HG03159 (cell line): Measurements from ENCODE around the gene USP26.
"Not testable (repeated sequence)": the region's sequence is repeated elsewhere in the genome, so short reads cannot be mapped to it uniquely, and the experiment has no call there.

Experiments used
- ATAC-seq: cut with Tn5 transposase; IDR thresholded peaks from one replicate; pipeline ENCODE4 v1.9.1; 2021; ENCODE audit warnings: mild to moderate bottlenecking, moderate library complexity; ENCODE audit not compliant: unreplicated experiment

USP26 gene, protein sequence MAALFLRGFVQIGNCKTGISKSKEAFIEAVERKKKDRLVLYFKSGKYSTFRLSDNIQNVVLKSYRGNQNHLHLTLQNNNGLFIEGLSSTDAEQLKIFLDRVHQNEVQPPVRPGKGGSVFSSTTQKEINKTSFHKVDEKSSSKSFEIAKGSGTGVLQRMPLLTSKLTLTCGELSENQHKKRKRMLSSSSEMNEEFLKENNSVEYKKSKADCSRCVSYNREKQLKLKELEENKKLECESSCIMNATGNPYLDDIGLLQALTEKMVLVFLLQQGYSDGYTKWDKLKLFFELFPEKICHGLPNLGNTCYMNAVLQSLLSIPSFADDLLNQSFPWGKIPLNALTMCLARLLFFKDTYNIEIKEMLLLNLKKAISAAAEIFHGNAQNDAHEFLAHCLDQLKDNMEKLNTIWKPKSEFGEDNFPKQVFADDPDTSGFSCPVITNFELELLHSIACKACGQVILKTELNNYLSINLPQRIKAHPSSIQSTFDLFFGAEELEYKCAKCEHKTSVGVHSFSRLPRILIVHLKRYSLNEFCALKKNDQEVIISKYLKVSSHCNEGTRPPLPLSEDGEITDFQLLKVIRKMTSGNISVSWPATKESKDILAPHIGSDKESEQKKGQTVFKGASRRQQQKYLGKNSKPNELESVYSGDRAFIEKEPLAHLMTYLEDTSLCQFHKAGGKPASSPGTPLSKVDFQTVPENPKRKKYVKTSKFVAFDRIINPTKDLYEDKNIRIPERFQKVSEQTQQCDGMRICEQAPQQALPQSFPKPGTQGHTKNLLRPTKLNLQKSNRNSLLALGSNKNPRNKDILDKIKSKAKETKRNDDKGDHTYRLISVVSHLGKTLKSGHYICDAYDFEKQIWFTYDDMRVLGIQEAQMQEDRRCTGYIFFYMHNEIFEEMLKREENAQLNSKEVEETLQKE

DNA sequence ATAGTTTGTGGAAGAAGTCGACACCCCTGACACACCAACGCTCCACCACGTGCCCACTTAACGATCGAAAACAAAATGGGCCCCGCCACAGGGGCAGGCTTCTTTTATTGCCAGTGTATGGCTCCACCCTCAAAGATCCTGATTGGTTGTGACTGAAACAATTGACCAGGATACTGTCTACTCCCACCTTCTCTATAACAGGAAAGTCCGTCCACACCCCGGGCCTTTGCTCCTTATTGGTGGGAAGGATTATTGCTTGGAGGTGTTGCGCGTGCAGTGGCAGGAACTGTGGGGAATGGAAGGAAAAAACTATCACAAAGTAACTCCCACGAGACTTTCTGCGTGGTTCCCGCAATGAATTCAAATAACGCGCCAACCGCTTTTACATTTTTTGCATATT, at the start of gene USP26:
USP26 (minus strand) TSS at position 79 of the 400 bp plus-strand sequence. CDS start 68,889 bp downstream, outside the sequence.
- no peak for ATAC-seq

DNA sequence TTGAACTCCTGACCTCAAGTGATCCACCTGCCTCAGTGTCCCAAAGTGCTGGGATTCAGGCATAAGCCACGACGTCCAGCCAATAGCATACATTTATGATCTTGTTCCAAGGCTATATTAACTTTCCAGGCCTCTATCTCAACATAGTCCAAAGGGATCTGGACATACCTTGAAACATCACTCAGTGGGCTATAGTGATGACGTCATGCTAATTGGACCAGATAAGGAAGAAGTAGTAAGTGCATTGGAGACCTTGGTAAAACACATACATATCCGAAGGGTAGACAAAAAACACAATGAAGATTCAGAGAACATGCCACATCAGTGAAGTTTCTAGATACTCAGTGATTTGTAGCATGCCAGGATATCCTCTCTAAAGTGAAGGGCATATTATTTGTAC, 37.4 kb upstream of the USP26 start:
- ATAC-seq, result no peak

DNA sequence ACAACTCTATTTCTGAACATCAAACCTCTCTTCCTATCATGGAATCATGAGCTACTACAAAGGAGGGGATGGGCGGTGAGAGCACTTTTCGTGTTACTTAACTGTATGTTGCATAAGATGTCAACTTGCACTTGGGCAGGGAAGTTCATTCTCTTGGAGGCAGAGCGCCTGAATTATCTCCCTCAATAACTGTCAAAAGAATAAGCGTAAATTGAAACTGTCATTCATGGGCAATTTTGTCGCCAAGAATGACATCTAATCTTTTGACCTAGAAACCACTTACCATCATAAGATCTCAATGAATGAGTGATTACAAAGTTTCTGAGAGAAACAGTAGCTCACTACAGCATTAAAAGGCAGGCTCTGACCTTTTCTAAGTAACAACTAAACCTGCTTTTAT, 23.5 kb upstream of the USP26 start:
- no peak for ATAC-seq

DNA sequence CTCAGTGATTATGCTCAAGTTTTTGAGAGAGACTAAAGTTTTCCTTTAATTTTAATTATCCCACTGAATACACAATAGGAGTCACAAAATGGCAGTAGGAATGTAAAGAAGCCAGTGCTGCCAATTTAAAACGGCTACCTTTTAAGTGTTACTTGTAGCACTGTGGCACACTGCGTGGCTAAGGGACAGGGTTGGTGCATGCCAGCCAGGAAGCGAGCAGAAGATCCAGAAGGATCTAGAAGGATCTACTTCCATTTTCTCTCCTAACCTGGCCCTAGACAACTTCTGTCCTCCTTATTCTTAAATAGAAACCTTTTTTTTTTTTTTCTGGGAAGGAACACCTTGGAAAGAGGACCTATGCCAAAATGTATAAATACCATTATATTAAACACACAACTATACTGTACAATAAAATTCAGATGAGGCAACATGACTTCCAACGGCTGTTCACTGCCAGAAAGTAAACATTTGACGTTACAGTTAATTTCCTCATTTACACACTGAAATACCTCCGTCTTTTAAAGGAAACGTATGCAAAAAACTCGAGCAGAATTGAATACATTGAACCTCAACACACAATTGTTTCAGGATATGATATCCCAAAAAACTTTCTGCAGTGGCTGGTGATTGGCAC, 2.7 kb downstream of the USP26 start:
- no peak for ATAC-seq

DNA sequence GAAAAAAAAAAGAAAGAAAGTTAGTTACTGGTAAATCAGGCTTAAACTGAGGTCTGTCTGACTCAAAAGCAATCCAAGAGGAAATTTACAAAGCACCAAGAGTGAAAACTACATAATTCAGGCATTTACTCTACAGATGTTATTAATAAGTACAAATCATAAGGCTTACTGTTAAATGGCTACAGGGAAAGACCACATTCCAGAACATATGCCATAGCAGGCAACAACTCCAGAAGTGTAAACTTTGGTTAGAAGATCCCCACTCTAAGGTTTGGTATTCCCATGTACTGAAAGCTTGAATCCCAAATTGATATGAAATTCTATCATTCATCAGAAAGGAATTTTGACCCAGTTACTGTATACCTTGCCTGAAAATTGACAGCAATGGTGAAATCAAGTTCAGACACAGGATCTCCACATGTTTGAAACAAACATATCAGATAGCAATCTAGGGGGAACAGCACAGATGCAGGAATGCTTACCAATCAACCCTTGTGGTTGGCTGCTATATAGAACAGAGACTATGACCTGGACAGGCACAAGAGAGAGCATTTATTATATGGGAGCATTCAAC, 6.6 kb downstream of the USP26 start:
- no peak for ATAC-seq

DNA sequence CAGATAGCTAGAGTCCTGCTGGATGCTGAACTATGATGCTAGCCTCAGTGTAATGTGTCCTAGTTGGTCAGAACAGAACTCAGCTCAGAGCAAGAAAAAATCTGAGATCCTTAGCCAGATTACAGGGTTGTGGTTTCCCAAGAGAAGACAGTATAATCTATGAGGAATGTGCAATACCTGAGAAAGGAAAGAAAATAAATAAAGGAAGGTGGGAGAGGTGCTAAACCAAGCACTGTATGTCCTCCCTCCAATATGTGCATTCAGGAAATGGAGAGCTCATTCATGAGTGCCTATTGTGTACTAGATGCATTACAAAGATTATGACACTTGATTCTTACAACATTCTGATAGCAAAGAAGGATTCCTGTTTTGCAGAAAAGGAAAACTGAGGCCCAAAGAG, 7.5 kb downstream of the USP26 start:
- ATAC-seq, result no peak

DNA sequence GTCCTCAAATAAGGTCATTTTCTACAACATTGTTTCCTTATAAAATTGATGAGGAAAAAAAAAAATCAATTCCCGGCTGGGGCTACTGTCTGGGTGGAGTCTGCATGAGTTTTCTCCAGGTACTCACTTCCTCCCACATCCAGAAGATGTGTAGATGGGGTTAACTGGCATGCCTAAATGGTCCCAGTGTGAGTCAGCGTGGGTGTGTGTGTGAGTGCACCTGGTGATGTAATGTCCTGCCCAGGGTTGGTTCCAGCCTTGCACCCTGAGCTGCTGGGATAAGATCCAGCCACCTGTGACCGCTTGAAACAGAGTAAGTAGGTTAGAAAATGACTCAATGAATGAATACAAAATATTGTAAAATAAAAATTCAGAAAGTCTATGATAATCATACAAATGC, 11.1 kb downstream of the USP26 start:
- ATAC-seq, result no peak

DNA sequence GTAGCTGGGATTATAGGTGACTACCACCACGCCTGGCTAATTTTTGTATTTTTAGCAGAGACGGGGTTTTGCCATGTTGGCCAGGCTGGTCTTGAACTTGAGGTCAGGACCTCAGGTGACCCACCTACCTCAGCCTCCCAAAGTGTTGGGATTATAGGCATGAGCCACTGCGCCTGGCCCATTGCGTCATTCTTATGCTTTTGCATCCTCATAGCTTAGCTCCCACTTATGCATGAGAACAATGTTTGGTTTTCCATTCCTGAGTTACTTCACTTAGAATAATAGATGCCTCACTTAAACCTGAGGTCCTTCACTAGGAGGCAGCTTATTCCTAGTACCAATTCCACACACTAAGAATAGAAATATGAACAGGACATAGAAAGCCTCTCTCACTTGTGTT, 11.9 kb downstream of the USP26 start:
- ATAC-seq, result not testable (repeated sequence)

DNA sequence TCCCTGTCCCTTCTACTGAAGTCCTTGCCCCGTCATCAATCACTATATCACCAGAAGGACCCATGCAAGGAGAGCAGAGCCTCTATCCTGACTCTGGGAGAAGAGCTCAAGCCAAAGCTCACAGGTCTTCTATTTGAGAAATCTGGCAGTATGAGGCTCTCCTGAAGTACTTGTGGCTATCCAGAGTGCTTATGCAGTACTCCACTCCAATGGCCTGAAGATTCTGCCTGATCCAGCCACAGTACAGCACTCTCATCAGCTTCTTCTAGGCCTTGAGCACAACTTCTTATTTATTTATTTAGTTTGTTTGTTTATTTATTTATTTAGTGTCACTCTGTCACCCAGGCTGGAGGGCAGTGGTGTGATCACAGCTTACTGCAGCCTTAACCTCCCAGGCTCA, 13.0 kb downstream of the USP26 start:
- no peak for ATAC-seq

DNA sequence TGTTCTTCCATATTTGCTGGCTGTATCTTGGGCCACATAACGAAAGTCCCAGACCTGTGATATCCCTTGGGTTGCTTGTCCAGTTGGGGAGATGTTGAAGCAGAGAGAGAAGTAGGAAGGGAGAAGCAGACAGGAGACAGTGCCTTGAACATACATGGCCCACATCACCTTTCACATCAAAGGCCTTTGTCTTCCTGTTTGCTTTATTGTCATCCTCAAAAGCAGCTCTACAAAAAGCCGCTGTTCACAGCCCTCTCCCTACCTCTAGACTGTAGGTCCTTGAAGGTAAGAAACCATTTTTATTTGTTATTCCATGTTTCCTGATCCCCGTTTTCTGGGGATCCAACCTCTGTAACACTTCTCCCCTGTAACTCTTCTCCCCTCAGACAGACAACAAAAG, 14.9 kb downstream of the USP26 start:
- no peak for ATAC-seq

DNA sequence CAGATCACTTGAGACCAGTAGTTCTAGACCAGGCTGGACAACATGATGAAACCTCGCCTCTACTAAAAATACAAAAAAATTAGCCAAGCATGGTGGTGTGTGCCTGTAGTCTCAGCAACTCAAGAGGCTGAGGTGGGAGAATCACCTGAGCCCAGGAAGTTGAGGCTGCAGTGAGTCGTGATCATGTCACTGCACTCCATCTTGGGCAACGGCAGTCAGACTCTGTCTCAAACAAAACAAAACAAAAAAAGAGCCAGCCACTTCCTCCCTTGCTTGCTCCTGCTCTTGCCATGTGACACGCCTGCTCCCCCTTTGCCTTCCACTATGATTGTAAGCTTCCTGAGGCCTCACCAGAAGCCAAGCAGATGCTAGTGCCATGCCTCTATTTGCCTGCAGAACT, 19.1 kb downstream of the USP26 start:
- not testable (repeated sequence) for ATAC-seq

DNA sequence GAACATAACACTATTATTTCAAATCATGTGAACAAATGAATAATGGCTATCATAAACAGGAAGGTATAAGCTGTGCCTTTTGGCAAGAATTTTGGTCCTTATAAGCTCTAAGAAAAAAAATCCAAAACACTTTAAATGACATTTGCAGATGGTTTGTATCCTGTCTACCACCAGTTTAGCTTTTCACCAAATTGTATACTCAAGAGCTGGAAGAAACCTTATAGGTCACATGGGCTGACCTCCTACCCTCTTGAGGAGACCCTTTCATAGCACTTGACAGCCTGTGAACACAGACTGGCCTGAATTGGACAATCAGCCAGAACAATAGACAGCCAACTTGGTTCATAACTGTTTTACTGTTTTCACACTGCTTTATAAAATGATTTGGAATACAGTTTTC, 24.3 kb downstream of the USP26 start:
- no peak for ATAC-seq

DNA sequence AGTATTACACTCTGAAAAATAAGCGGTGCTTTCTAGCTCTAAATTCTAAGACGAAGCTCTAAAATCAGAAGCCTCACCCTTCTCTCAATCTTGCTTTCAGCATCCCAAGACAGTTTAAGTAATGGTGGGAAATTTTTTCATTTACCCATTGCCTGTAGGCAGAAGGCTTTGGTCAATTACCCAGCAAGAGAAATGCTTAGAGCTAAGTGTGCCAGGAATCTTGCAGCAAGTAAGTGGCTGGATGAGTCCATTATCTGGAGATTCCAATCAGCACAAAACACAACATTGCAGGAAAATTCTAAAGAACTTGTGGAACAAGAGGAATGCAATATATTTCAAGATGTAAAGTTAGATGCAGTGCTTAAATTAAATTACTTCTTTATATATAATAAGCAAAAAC, 28.4 kb downstream of the USP26 start:
- ATAC-seq, result no peak

DNA sequence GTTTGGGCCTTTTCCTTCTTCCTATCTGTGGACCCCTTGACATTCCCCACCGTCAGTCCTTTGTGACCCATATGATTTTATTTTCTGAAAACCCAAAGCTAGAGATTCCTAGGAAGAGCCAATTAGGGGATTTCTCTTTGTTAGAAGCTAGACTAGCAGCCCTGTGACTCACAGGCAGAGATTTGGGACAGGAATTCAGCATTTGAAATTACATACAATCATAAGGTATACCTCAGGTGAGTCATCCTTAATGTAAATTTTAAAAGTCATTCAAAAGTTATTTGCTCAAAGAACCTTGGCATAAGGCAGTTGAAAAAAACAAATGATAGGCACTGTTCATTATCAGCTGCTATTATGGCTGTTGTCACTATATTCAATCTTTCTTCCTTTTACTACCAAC, 40.6 kb downstream of the USP26 start:
- no peak for ATAC-seq

DNA sequence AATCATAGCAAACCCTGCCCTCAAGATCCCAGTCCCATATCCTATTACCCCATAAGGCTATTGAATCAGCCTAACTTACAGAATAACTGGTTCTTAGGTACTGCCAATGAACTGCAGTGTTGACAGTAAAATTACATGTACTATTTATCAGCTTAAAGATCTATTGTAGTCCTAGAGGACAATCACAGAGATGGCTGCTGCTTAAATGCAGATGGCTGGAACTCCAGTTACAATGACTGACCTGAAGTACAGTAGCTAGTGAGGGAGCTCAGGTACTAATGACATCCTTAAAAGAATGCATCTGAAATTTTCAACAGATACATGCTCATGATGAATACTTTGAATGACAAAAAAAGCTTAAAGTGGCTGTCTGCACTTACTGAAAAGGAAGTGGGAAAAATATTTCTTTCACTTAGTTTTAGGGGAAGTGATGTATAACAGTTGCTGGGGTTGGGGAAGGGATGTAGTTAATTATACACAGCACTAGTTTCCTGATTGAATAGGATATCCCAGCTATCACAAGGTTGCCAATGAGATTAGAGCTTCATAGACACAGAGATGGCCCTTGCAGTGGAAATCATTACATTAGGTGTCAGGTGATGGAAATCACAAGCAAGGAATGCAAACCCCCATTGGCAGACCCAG, 42.0 kb downstream of the USP26 start:
- ATAC-seq, result no peak

DNA sequence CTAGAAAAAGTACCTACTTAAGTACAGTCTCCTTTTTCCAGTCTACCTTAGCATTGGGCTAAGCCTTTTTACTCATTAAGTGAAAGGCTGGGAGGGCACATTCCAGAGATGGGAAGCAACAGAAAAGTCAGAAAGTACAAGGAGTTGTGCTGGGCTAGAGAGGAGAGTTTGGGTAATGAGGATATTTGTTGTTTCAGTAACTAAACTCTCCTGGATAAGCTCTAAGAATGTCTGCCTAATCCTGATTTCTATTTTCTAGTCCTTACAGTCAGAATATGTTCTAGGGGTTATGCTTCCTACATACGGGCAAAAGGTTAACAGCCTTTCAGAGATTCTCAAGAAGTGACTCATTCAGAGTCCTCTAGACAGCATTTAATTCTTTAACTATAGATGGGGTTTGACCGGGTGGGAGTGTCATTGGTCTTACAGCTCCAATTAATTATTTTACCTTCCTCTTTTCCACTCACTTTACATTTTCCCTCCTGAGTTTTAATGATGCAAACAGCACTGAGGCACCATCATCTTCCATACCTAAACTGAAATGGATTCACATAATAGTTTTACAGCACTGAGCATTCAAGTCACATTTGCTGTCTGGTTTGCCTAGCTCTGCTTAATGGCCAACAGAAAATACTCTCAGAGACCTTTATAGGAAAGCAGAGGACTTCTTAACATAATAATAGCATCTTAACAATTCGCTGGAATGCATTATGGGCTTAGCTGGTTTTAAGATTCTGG, 42.9 kb downstream of the USP26 start:
- ATAC-seq, result no peak

DNA sequence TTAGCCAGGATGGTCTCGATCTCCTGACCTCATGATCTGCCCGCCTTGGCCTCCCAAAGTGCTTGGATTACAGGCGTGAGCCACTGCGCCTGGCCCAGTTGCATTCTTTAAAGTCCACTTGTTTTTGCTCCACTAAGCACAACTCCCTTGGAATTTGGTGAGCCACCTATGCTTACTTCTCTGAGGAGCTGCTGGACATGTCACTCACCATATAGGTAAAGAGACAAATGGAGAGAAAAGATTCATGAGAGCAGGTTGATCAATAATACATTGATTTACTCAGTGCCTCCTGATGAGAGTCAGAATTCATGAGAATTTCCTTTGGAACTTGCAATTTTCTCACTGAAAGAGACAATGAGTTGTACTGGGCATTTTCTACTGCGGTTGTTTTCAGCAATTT, 48.2 kb downstream of the USP26 start:
- no peak for ATAC-seq

DNA sequence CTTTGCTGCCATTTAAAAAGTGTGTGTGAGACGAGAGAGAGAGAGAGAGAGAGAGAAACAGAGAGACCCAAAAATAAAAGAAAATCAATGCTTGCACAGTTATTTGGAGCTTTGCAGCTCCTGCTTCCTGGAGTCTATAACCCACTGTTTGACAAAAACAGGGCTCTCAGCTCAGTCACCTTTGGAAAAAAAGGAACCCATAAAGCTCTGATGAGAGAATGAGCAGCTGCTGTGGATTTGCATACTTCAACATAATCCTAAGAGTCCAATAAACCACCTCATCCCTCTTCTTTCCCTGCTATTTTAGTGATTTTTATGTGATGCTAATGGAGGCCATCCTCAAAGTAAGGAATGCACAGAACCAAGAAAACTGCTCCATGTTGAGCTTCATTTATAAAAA, 50.3 kb downstream of the USP26 start:
- ATAC-seq, result no peak

DNA sequence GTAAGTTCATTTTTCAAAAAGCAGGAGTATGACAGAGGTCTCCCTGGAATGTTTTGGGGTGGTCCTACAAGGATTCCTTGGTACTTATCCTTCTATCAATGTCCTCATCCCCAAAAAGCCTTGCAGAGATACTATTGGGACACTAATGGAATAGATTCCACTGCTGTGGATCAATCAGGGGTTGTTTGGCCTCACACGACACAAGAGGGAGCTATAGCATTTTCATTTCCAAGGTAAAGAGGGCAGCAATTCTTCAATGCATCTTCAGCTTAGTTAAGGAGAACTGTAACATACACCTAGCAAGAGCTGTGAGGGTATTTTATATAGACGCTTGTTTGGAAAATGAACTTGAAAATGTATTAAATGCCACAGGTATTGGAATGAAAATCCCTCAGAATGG, 50.9 kb downstream of the USP26 start:
- no peak for ATAC-seq
